Measurements from ENCODE around the gene FBXW8.

The FBXW8 gene

DNA sequence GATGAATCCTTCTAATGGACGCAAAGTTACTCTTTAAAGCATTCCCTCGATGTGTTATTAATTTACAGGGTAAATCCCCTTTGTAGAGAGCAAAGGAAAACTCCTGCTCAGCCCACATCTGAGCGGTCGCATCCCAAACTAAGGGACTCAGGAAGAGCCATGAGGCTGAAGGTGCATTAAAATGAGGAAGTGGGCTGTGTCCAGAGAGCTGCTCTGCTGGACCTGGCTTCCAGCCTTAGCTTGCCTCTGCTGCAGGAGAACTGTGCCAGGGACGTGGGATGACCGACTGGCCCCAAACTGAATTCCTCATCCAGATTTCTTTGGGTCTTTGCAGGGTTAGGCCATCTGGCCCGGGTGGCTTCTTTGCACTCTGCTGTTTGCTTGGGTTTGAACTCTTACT, 88.3 kb downstream of the FBXW8 start:
- Histone ChIP-seq H3K4me1 (ENCODE audit: control insufficient read depth, insufficient read depth, low read length, unreplicated experiment) (no peaks in the 10 kb centered on the region), H3K36me3 (ENCODE audit: insufficient read depth, low read length) (peaks cover 4% of the 10 kb centered on the region; the same call in 1 of the 2 replicates)

GRCh38 chr12:117000316-117000715, 89.6 kb downstream of the FBXW8 start:
- Histone ChIP-seq H3K36me3 (ENCODE audit: insufficient read depth, low read length) (peaks cover 4% of the 10 kb centered on the region; the same call in 1 of the 2 replicates), H3K4me1 (ENCODE audit: control insufficient read depth, insufficient read depth, low read length, unreplicated experiment) (no peaks in the 10 kb centered on the region), H3K4me3 (ENCODE audit: low read depth, low read length) (no peak overlapping the region), H3K79me2 (ENCODE audit: control insufficient read depth, insufficient read depth, low read length, unreplicated experiment) (no peaks in the 10 kb centered on the region), H3K27ac (ENCODE audit: low read depth, low read length) (no peak overlapping the region), H2AFZ (ENCODE audit: low read length, unreplicated experiment) (no peak overlapping the region), H3K27me3 (ENCODE audit: insufficient read depth, low read length) (no peaks in the 10 kb centered on the region)

More for the DNA sequence above, 88.3 kb downstream of the FBXW8 start:
- Histone ChIP-seq H3K27me3 (ENCODE audit: insufficient read depth, low read length) (no peaks in the 10 kb centered on the region), H3K4me3 (ENCODE audit: low read depth, low read length) (no peak overlapping the region), H3K79me2 (ENCODE audit: control insufficient read depth, insufficient read depth, low read length, unreplicated experiment) (no peaks in the 10 kb centered on the region), H2AFZ (ENCODE audit: low read length, unreplicated experiment) (no peak overlapping the region), H3K27ac (ENCODE audit: low read depth, low read length) (no peak overlapping the region)

- Histone ChIP-seq H3K79me2 (ENCODE audit: control insufficient read depth, insufficient read depth, low read length, unreplicated experiment) (no peaks in the 10 kb centered on the region), H3K27me3 (ENCODE audit: insufficient read depth, low read length) (no peaks in the 10 kb centered on the region), H3K36me3 (ENCODE audit: insufficient read depth, low read length) (peaks cover 2% of the 10 kb centered on the region; the same call in 1 of the 2 replicates), H3K4me3 (ENCODE audit: low read depth, low read length) (no peak overlapping the region), H2AFZ (ENCODE audit: low read length, unreplicated experiment) (no peak overlapping the region), H3K4me1 (ENCODE audit: control insufficient read depth, insufficient read depth, low read length, unreplicated experiment) (no peaks in the 10 kb centered on the region), H3K27ac (ENCODE audit: low read depth, low read length) (no peak overlapping the region)
Observed at GRCh38 chr12:117002051-117002817, 91.5 kb downstream of the FBXW8 start.

GRCh38 chr12:117003883-117004404, 93.2 kb downstream of the FBXW8 start:
- H3K79me2 ChIP-seq (ENCODE audit: control insufficient read depth, insufficient read depth, low read length, unreplicated experiment): no peaks in the 10 kb centered on the region
- H2AFZ ChIP-seq (ENCODE audit: low read length, unreplicated experiment): no peak overlapping the region
- H3K36me3 ChIP-seq (ENCODE audit: insufficient read depth, low read length): no peaks in the 10 kb centered on the region
- no peaks in the 10 kb centered on the region for H3K27me3 ChIP-seq (ENCODE audit: insufficient read depth, low read length)
- H3K27ac ChIP-seq (ENCODE audit: low read depth, low read length): no peak overlapping the region
- H3K4me3 ChIP-seq (ENCODE audit: low read depth, low read length): no peak overlapping the region
- no peaks in the 10 kb centered on the region for H3K4me1 ChIP-seq (ENCODE audit: control insufficient read depth, insufficient read depth, low read length, unreplicated experiment)

DNA sequence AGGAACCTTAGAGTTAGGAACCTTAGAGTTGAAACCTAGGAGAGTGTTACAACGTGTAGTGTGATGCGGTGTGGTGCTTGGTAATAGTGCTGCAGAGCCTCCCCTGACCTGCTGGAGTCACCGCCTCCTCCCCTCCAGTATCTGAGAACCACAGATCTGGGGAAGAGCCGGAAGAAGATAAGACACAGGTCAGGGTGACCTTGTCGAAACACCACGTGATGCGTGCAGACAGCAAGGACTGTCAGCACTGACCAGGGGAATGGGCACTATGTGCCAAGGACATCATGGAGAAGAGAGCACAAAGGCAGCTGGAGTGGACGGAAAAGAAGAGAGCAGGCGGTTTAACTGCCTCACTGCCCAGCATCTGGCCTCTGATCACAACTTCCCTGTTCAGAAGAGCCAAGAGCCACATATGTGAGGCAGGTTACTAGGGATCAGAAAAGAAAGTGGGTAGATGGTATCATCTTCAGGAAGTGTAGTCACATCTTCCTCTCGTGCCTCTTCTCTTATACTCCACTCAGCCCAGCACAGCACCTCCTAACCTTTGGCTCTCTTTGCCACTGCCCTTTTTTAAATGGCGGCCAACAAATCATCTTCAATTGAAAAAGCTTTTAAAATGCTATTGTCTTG, 94.8 kb downstream of the FBXW8 start:
- Histone ChIP-seq H2AFZ (ENCODE audit: low read length, unreplicated experiment) (no peak overlapping the region), H3K36me3 (ENCODE audit: insufficient read depth, low read length) (no peaks in the 10 kb centered on the region), H3K4me1 (ENCODE audit: control insufficient read depth, insufficient read depth, low read length, unreplicated experiment) (peaks cover 3% of the 10 kb centered on the region), H3K27ac (ENCODE audit: low read depth, low read length) (no peak overlapping the region), H3K27me3 (ENCODE audit: insufficient read depth, low read length) (no peaks in the 10 kb centered on the region), H3K4me3 (ENCODE audit: low read depth, low read length) (no peak overlapping the region), H3K79me2 (ENCODE audit: control insufficient read depth, insufficient read depth, low read length, unreplicated experiment) (no peaks in the 10 kb centered on the region)

- H3K36me3 ChIP-seq (ENCODE audit: insufficient read depth, low read length): no peaks in the 10 kb centered on the region
- H3K4me1 ChIP-seq (ENCODE audit: control insufficient read depth, insufficient read depth, low read length, unreplicated experiment): peaks cover 7% of the 10 kb centered on the region
- no peak overlapping the region for H2AFZ ChIP-seq (ENCODE audit: low read length, unreplicated experiment)
- H3K79me2 ChIP-seq (ENCODE audit: control insufficient read depth, insufficient read depth, low read length, unreplicated experiment): no peaks in the 10 kb centered on the region
- H3K27me3 ChIP-seq (ENCODE audit: insufficient read depth, low read length): no peaks in the 10 kb centered on the region
- no peak overlapping the region for H3K4me3 ChIP-seq (ENCODE audit: low read depth, low read length)
- no peak overlapping the region for H3K27ac ChIP-seq (ENCODE audit: low read depth, low read length)
Observed at GRCh38 chr12:117006333-117006732, 95.6 kb downstream of the FBXW8 start.

DNA sequence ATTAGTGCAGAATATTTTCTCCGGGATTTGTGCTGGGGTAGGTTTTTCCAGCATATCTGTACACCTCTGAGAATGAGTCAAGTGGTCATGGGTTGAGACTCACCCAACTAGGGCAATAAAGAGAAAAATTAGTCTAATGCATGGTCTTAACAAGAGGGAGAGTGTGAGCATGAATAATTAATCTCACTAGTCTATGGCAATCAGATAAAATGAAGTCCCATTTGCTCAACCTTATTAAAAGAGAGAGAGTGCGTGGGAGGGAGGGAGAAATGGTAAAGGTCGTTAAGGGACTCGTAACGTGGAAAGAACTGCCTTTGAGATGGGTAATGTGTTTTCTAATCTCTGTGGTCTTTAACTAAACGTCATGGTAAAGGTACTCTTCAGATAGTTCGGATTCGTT, 96.8 kb downstream of the FBXW8 start:
- Histone ChIP-seq H3K79me2 (ENCODE audit: control insufficient read depth, insufficient read depth, low read length, unreplicated experiment) (no peaks in the 10 kb centered on the region), H3K36me3 (ENCODE audit: insufficient read depth, low read length) (no peaks in the 10 kb centered on the region), H3K4me3 (ENCODE audit: low read depth, low read length) (no peak overlapping the region), H2AFZ (ENCODE audit: low read length, unreplicated experiment) (no peak overlapping the region), H3K27ac (ENCODE audit: low read depth, low read length) (no peak overlapping the region), H3K27me3 (ENCODE audit: insufficient read depth, low read length) (no peaks in the 10 kb centered on the region), H3K4me1 (ENCODE audit: control insufficient read depth, insufficient read depth, low read length, unreplicated experiment) (peaks cover 15% of the 10 kb centered on the region)

- Histone ChIP-seq H3K79me2 (ENCODE audit: control insufficient read depth, insufficient read depth, low read length, unreplicated experiment) (no peaks in the 10 kb centered on the region), H2AFZ (ENCODE audit: low read length, unreplicated experiment) (no peak overlapping the region), H3K4me3 (ENCODE audit: low read depth, low read length) (no peak overlapping the region), H3K36me3 (ENCODE audit: insufficient read depth, low read length) (peaks cover 14% of the 10 kb centered on the region), H3K27me3 (ENCODE audit: insufficient read depth, low read length) (no peaks in the 10 kb centered on the region), H3K4me1 (ENCODE audit: control insufficient read depth, insufficient read depth, low read length, unreplicated experiment) (peaks cover 18% of the 10 kb centered on the region), H3K27ac (ENCODE audit: low read depth, low read length) (no peak overlapping the region)
Observed at GRCh38 chr12:117009759-117010158, 99.0 kb downstream of the FBXW8 start.

GRCh38 chr12:117010693-117011451, 100.1 kb downstream of the FBXW8 start:
- Histone ChIP-seq H2AFZ (ENCODE audit: low read length, unreplicated experiment) (no peak overlapping the region), H3K27ac (ENCODE audit: low read depth, low read length) (no peak overlapping the region), H3K27me3 (ENCODE audit: insufficient read depth, low read length) (no peaks in the 10 kb centered on the region), H3K4me3 (ENCODE audit: low read depth, low read length) (no peak overlapping the region), H3K79me2 (ENCODE audit: control insufficient read depth, insufficient read depth, low read length, unreplicated experiment) (no peaks in the 10 kb centered on the region), H3K36me3 (ENCODE audit: insufficient read depth, low read length) (peaks cover 24% of the 10 kb centered on the region), H3K4me1 (ENCODE audit: control insufficient read depth, insufficient read depth, low read length, unreplicated experiment) (peaks cover 18% of the 10 kb centered on the region)

GRCh38 chr12:117011988-117012805, 101.4 kb downstream of the FBXW8 start:
- no peaks in the 10 kb centered on the region for H3K79me2 ChIP-seq (ENCODE audit: control insufficient read depth, insufficient read depth, low read length, unreplicated experiment)
- peaks cover 30% of the 10 kb centered on the region for H3K36me3 ChIP-seq (ENCODE audit: insufficient read depth, low read length)
- no peak overlapping the region for H2AFZ ChIP-seq (ENCODE audit: low read length, unreplicated experiment)
- no peak overlapping the region for H3K4me3 ChIP-seq (ENCODE audit: low read depth, low read length)
- peak overlapping the region; percentile 37; the same call in 1 of the 2 replicates for H3K27ac ChIP-seq (ENCODE audit: low read depth, low read length)
- H3K27me3 ChIP-seq (ENCODE audit: insufficient read depth, low read length): no peaks in the 10 kb centered on the region
- peaks cover 18% of the 10 kb centered on the region for H3K4me1 ChIP-seq (ENCODE audit: control insufficient read depth, insufficient read depth, low read length, unreplicated experiment)
